ENCODE results near the gene TMEM212.
"Not testable (repeated sequence)": the region's sequence is repeated elsewhere in the genome, so short reads cannot be mapped to it uniquely, and the experiment has no call there.

TMEM212 gene

GRCh38 chr3:171813897-171814460, 29.2 kb upstream of the TMEM212 start:
- DNase-seq: no peak

- DNase-seq: not testable (repeated sequence)
Observed at GRCh38 chr3:171814662-171815061, 28.5 kb upstream of the TMEM212 start.

- DNase-seq: no peak
Observed at GRCh38 chr3:171815973-171816595, 27.1 kb upstream of the TMEM212 start.

- DNase-seq: no peak
Observed at GRCh38 chr3:171817074-171817800, 25.9 kb upstream of the TMEM212 start.

GRCh38 chr3:171821044-171821443, 22.1 kb upstream of the TMEM212 start:
- DNase-seq: no peak

GRCh38 chr3:171821778-171822358, 21.3 kb upstream of the TMEM212 start:
- no peak for DNase-seq

GRCh38 chr3:171822431-171823106, 20.6 kb upstream of the TMEM212 start:
- no peak for DNase-seq

- no peak for DNase-seq
Observed at GRCh38 chr3:171824116-171824515, 19.0 kb upstream of the TMEM212 start.

- DNase-seq: no peak
Observed at GRCh38 chr3:171824824-171825221, 18.3 kb upstream of the TMEM212 start.

- DNase-seq: no peak
Observed at GRCh38 chr3:171825222-171825828, 17.8 kb upstream of the TMEM212 start.

GRCh38 chr3:171827385-171827784, 15.8 kb upstream of the TMEM212 start:
- DNase-seq: no peak

GRCh38 chr3:171827836-171828458, 15.2 kb upstream of the TMEM212 start:
- DNase-seq: no peak

GRCh38 chr3:171828902-171829770, 14.0 kb upstream of the TMEM212 start:
- DNase-seq: no peak

- no peak for DNase-seq
Observed at GRCh38 chr3:171829841-171830517, 13.2 kb upstream of the TMEM212 start.

GRCh38 chr3:171830518-171830875, 12.7 kb upstream of the TMEM212 start:
- no peak for DNase-seq

GRCh38 chr3:171831936-171832335, 11.2 kb upstream of the TMEM212 start:
- no peak for DNase-seq

- DNase-seq: no peak
Observed at GRCh38 chr3:171832989-171833388, 10.2 kb upstream of the TMEM212 start.

- DNase-seq: no peak
Observed at GRCh38 chr3:171833789-171834460, 9.2 kb upstream of the TMEM212 start.

GRCh38 chr3:171834461-171834801, 8.7 kb upstream of the TMEM212 start:
- DNase-seq: no peak

GRCh38 chr3:171835116-171835515, 8.0 kb upstream of the TMEM212 start:
- no peak for DNase-seq

Measured in activated CD8-positive, alpha-beta memory T cell treated with anti-CD3 and anti-CD28 coated beads for 24 hours (primary cell).